Uterus (tissue), 2 donors: Measurements from ENCODE around the gene ZNF853.

ENCODE experiments used
- CTCF ChIP-seq, 4 experiments: fragments of 200-600 bp in 2 of 4; fragments of 450-650 bp in 2 of 4; sonication (generic) in 2 of 4; IDR thresholded peaks; one replicate each; pipeline ENCODE4 v1.5.1; 2016 to 2019; ENCODE audit warnings: antibody characterized with exemption in 4 of 4, mild to moderate bottlenecking in 2 of 4, moderate library complexity in 1 of 4
- POLR2A ChIP-seq, 2 donors: fragments of 450-650 bp; IDR thresholded peaks; one replicate each; pipeline ENCODE4 v1.6.1; 2016; ENCODE audit warnings: antibody characterized with exemption in 2 of 2, mild to moderate bottlenecking in 1 of 2, moderate library complexity in 1 of 2

GRCh38 chr7:6656413-6656812, 41.0 kb downstream of the ZNF853 start:
- TF ChIP-seq CTCF (IDR thresholded peaks at IDR 0.05), result no peak
- TF ChIP-seq POLR2A (IDR thresholded peaks at IDR 0.05), result no peak
